GM18526 (cell line): ENCODE data around the gene VDR.

Source experiments
- POLR2A ChIP-seq: IDR thresholded peaks from 3 replicates; pipeline ENCODE4 v1.6.1; 2011; ENCODE audit not compliant: insufficient read length; ENCODE audit errors: extremely low read depth

VDR gene

DNA sequence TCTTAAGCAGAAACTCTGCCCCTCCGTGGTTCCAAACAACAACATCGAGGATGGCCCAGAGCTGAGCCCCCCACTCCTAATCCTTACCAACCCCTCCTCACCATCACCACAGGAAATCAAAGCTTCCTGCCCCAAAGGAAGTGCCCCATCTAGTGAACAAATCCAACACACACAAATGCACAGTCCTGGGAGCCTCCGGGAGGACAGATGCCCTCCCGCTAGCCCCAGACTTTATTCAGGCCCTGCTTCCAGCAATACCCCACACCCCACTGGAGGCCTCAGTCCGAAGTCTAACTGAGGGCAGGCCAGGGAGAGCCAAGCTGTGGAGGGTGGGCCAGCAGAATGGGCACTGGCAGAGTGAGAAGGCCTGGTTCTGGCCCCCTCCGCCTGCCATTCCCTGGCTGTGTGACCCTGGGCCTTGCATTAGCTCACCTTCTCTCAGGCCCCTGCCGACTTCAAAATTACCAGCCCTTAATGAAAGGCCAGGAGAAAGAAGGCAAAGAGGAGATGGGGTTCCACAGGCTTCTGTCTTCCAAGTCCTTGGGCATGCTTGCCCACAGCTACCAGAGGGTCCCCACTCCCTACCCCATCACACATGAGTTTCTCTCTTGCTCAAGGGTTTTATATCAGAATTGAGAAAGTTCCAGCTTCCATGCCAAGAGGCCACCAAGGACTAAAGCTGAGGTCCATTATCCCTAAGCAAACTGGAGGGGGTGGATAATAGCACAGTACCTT lies 87.4 kb downstream of the VDR start:
- no peak for TF ChIP-seq POLR2A

DNA sequence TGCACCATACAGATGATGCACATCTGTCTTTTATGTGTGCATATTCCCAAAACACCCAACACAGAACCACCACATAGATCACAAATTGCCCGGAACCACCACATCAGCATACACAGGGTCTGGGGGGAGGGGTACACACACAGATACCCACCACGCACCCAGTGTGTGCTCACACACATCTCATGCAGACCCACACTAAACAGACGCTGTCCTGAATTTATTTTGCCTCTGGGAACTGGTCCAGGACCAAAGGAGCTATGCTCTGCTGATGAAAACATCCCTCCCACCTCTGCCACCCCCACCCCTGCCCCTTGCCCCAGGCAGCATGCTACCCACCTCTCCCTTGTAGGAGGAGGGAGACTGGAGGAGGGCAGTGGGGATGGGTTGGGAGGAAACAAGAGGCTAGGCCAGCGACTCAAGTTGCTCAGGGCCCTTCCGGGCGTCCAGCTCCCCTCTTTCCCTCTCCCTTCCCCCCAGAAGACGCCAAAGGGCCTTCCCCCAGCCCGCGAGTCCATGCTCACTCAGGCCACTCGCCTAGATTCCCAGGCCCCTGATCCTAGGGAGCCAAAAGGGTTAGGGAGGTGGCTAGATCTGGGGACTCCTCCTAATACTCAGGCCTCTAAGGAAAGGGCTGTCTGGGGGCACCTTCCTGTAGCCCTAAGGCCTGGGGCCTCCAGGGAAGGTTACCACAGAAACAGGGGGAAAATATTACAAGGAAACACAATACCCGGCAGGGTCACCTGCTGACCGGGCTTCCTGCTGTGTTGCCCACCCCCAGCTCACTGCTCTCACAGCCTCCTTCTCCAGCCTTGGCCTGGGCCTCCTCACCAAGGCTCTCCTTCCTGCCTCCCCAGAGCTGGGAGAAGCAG lies 88.2 kb downstream of the VDR start:
- no peak for TF ChIP-seq POLR2A

DNA sequence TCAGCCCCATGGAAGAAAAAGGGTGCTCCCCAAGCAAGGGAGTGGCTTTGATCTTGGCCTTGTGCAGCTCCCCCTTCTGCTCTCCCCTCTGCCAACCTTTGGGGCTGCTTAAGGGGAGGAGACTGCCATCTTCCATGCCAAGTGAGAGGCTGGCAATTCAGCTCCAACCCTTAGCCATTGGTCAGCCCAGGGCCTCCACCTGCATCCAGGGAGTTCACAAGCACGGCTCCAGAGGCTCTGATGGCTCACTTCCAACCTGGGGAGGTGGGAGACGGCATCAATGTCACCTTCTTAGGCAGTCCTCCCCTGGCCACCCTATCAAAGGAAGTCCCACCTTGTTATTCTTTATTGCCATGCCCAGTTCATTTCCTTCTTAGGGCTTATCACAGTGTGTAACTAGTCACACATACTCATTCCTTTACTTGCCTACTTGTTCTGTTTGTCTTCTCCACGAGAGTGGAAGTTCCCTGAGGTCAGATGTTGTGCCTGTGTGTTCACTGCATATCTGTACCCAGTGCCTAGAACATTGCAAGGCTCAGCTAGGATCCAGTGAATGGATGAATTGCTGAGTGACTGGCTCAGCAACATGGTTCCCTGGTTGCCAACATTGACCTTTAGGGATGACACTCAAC lies 90.1 kb downstream of the VDR start:
- TF ChIP-seq POLR2A, result no peak

DNA sequence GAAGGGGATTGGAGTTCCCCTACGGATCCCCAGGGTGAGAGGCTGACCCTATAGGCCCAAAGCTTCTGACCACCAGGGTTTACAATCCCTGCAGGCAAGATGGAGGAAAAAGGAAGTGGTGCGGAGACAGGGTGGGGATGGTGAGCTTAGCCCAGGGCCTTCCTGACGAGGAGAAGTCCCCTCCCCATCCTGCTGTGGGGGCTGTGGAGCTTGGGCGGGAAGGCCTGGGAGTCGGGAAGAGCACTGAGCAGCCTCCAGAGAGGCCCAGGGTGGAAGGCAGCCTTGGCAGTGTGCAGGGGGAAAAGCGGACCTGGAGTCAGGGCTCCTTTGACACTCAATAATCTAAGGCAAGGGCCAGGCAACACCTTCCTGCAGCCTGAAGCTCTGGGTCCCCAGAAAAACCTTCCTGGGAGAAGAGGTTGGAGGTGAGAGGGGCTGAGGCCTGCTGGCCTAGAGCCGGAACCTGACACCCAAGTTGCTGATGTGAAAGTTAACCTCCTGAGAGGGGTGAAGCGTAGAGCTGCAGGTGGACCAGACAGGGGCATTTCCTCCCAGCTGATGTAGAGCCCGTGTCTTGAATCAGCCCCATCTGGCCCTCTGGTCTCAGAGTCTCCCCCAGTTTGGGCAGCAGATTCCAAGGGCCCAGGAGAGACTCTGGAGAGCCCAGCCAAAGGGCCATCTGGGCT lies 91.1 kb downstream of the VDR start:
- TF ChIP-seq POLR2A, result no peak

DNA sequence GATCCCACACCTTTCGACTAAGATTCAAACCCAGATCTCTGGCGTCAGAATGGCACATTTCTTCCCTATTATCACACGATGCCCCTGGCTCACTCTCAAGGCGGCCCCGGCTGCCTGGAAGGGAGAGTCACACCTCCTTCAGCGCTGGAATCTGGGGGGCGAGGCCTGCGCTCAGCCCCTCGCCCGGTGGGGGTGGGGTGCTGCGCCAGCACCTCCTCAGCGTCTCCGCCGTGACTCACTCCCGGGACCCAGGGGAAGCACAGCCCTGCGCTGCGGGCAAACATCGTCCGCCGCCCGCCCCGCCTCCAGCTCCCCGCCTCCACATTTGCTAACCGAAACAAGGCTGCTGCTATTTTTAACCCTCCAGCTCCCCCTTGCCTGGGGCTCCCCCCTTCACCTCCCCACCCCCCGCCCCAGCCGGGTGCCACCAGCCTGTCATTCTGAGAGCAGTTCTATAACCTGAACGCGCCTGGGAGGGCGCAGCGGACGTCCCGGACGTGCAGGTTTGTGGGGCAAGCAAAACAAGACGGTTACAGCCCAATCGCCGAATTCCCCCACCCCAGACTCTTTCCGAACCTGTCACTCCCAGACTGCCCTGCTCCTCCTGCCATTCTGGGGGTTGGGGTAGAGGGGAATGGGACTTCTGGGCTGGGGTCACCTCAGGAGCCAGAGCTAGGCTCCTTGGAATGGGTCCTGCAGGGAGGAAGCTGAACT lies 91.8 kb downstream of the VDR start:
- TF ChIP-seq POLR2A, result peak; percentile 39

DNA sequence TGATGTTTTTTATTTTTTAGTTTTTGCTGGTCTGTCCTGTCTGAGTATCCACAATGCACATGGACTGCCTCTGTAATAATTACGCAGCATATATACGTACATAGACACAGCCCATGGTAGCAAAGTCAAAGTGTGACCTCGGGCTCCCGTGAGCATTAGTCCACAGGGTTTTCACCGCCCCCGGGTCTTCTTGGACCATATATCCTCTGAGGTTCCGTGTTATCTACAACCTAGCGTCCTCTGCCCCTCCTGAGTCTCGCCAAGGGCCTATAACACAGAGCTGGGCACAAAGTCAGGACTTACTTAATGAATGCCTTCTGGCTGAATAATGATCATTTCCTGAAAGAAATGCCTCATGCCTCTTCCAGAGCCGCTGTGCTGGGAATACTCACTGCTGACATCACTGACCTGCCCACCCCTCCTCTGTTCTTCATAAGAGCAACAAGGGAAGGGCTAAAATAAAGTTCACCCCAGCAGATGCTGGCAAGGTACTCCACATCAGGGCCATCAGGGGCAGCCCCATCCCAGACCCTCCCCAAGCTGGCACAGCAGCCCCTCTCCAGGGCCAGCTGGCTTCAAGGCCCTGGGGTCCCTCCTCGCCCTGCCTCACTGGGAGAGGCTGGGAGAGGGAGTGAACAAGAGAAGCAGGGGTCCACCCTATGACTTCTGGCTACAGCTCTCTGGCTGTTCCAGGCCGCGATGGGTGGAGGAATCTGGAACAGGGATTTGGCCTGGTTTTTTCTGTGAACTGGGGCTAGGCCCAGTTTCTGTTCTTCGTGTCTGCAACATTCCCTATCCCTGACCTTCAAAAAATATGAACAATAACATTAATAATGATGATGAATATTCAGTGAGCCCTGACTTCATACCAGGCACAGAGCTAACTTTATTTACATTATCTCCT lies 93.0 kb downstream of the VDR start:
- TF ChIP-seq POLR2A, result no peak

DNA sequence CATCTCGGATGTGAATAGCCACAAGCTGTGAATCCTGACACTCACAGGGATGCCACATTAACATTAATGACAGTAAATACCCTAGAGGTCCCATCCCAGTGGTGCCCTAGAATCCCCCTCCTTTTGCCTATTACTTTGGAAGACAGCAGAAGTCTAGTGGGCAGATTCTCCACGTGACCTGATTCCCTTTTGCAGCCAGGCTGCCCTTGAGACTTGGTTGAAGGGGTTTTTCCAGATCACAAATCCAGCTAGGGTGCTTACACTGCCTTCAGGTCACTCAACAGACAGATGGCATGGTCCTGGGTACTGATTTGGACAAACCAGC lies 93.8 kb downstream of the VDR start:
- no peak for TF ChIP-seq POLR2A

DNA sequence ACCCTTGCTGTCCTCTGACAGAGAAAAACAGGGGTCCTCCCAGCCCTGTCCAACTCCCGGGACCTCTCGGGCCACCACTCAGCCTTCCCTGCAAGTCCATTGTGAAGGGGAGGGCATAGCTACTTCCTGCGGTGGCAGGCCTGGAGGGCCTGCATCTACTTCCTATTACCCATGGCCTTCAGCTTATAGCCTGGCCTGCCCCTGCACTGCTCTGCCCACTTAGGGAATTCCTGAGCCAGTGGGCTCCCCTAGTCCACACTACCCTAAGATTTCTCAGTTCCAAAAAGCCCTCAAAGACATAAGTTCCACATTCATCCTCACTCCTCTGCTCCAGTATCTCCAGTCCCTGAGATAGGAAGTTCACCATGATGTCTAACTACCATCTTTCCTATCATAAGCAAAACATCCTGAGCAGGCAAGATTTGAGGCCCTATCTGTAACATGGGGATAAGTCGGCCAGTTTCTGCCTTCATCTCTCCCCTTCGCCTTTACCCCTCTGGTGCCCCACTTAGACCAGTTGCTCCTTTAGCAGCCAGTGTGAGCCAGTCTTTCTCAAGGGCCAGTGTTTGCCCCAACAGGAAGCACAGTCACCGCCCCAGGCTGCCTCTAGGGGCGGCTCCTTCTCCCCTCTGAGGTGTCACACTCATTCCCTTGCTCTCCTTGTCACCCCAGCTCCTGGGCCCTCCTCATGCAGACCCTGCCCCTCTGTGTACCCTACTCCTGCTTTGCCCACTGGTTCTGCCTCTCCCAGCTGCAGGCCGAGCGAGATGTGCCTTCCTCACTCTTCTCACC lies 96.0 kb downstream of the VDR start:
- TF ChIP-seq POLR2A, result no peak

DNA sequence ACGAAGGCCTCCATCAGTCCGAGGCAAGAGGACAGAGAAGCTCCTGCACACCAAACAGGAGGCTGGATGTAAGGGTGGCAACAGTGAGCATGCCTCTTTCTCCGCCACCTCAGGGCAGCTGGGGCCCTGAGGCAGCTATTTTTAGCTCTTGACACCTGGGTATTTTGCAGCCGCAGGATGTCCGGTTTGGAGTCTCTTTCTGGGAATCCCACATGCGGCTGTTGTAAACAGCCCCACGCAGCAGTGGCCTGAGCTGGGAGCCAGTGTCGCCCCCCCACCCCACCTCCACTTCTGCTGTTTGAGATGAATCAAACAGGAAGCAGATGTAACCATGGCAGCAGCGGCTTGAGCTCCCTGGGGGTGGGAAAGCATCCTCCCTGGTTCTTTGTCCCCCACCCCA lies 96.7 kb downstream of the VDR start:
- TF ChIP-seq POLR2A, result no peak

DNA sequence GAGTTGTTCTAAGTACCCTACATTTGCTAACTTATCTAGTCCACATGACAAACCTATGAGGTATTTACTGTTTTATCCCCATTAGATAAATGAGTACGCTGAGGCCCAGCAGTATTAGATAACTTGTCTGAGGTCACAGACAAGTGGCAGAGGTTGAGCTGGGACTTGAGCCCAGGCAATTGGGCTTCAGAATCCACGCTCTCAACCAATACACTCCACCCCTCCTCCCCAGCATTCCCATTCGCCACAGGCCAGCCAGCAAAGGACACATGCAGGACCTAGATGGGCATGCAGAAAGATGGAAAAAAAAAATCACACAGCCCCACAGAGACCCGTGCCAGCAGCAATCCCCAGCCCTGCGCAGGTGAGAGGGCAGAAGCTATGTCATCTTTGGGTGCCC lies 97.5 kb downstream of the VDR start:
- no peak for TF ChIP-seq POLR2A

DNA sequence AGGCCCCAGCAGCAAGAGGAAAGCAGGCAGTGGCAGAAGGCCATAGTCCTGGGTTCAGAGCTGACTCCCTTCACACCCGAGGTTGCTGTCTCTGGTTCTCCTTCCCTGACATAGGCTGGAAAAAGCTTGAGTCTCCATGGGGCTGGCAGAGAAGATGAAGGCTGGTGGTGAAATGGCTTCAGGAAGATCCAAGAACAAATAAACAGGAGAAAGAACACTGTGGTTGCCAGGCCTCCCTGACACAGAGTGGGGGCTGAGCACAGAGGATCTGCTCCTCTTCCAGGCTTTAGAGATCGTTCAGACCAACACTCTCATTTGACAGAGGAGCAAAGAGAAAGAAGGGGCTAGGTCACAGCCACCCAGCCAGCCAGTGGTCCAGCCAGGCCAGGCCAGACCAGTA lies 99.4 kb downstream of the VDR start:
- TF ChIP-seq POLR2A, result no peak

DNA sequence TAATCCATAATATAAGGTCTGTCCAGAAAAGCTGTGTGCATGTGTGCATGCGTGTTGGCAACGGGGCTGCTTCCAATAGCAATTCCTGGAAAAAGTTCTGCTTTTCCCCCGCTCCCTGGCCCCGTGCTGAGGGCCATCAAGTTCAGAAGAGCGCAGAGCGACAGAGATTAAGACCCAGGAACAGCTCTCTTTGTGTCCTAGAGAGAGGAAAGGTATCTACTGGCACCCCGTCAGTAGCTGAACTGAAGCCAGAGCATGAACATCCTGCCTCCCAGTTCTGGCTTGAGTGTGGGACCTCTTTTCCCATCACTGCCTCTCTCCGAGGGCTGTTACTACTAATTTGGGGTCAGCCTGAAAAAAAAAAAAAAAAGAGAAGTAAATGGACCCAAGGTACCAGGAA lies 100.6 kb downstream of the VDR start:
- TF ChIP-seq POLR2A, result no peak

DNA sequence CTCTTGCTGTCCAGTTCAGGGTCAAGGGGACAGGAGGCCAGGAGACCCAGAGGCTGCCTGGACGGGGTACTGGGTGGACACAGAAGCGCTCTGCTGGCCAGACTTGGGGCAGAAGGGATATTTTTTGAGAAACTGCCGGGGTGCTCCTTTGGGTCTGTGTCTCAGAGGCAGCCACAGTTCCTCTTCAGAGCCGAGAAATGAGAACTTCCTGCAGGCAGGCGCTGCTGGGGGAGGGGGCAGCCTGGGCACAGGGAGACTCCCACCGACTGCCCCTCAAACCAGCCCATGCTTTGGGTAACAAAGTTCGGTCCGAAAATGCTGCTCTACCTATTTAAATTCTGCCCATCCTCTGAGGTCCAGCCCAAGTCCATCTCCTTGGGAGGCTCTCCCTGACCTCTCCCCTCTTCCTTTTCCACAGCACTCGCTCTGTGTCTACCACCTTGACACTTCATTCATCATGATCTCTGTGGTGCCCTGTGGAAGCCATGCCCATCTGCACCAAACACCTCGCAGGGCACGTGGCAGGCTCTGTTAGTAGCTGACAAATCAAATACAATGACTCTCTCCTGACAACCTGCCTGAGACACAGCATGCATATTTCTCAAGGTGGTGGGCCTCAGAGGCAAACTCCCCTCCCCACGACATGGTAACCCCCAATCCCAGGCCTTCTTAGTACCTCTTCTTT lies 101.5 kb downstream of the VDR start:
- no peak for TF ChIP-seq POLR2A

DNA sequence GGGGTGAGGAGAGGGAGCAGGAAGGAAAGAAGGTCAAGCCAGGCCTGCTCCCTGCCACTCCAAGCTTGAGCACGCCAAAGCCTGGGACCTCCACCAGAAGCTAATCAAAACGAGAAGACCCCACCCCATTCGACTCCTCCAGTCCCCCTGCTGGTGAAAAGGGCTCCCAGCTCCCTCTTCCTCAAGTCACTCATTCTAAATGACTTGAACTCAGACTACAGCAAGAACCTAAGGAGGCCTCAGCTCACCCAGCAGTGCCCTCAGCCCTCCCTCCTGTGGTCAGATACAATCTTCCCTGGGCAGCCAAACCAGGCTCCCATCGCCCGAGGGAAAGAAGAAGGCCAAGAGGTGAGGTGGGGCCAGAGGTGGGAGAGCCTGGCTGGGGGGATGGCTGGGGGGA lies 102.5 kb downstream of the VDR start:
- no peak for TF ChIP-seq POLR2A
